Endothelial cell of umbilical vein (primary cell): ENCODE measurements around the gene TMEM59. TPM values are rescaled to one million over a fixed set of nuclear protein-coding genes. Genes with fewer than 3 reads are reported as not detected.

Experiments used
- BruUV-seq: library from RNA; stranded (reverse); fragments of 400-500 nt; replicated peaks from 2 replicates; lab custom pipeline; 2021; lab: Mats Ljungman, UMichigan
- CTCF ChIA-PET: fragments of 300-600, 350-600 bp; sonication (Branson Sonifier 250); formaldehyde crosslinking; loops from one replicate; lab custom pipeline; 2021; ENCODE audit warnings: antibody characterized with exemption, inconsistent platforms; lab: Charles Lee
- POLR2A ChIA-PET: fragments of 300-600, 350-600 bp; sonication (Branson Sonifier 250); formaldehyde crosslinking; loops from one replicate; lab custom pipeline; 2021; ENCODE audit warnings: antibody characterized with exemption, inconsistent platforms; lab: Charles Lee
- DNase-seq: peaks from one replicate; pipeline ENCODE4 v3.0.0-alpha.2; 2011; ENCODE audit warnings: low read depth, low spot score
- FAIRE-seq: peaks from 2 replicates; lab custom pipeline; 2011; peaks lifted over from hg19 to GRCh38; lab: Jason Lieb, UNC
- H2AFZ ChIP-seq: 2 replicates; pipeline ENCODE4 v1.6.0; 2012; ENCODE audit warnings: low read depth, low read length, control low read depth, inconsistent platforms
- H3K27ac ChIP-seq: 2 replicates; pipeline ENCODE4 v1.5.1; 2011; ENCODE audit warnings: low read depth, mild to moderate bottlenecking, control low read depth, low read length, moderate library complexity; ENCODE audit not compliant: insufficient read depth
- H3K27me3 ChIP-seq, 2 experiments: 2 replicates each; pipeline versions ENCODE4 v1.6.0 to v1.6.1; 2011; ENCODE audit warnings: low read length in 2 of 2, mixed read lengths in 1 of 2; ENCODE audit not compliant: control insufficient read depth in 2 of 2, insufficient read depth in 2 of 2
- H3K36me3 ChIP-seq, 2 experiments: 2 replicates in 1 of 2; 3 replicates in 1 of 2; pipeline ENCODE4 v1.5.1; 2011; ENCODE audit warnings: low read length in 2 of 2, mild to moderate bottlenecking in 1 of 2, moderate library complexity in 1 of 2; ENCODE audit not compliant: control insufficient read depth in 2 of 2, insufficient read depth in 2 of 2; ENCODE audit errors: extremely low read depth in 1 of 2
- H3K4me1 ChIP-seq: 3 replicates; pipeline ENCODE4 v1.5.1; 2011; ENCODE audit warnings: mild to moderate bottlenecking, low read length; ENCODE audit not compliant: control insufficient read depth, insufficient read depth; ENCODE audit errors: extremely low read depth
- H3K4me2 ChIP-seq: 2 replicates; pipeline ENCODE4 v1.6.1; 2011; ENCODE audit warnings: low read length, control low read depth, mixed read lengths; ENCODE audit not compliant: insufficient read depth
- H3K4me3 ChIP-seq, 3 experiments: fragments of 200-600 bp in 1 of 3; sonication (generic), shearing (Covaris generic) in 1 of 3; replicated peaks in 1 of 3; 2 replicates each; pipeline ENCODE4 v1.5.1; 2011 to 2016; ENCODE audit warnings: control low read depth in 3 of 3, low read length in 3 of 3, mild to moderate bottlenecking in 2 of 3, inconsistent platforms in 1 of 3, low read depth in 1 of 3, moderate library complexity in 1 of 3; ENCODE audit not compliant: insufficient read depth in 1 of 3
- H3K79me2 ChIP-seq: 2 replicates; pipeline ENCODE4 v1.6.0; 2012; ENCODE audit warnings: low read length, inconsistent platforms; ENCODE audit not compliant: control insufficient read depth, insufficient read depth
- H3K9ac ChIP-seq: replicated peaks from 2 replicates; pipeline ENCODE3; 2011; ENCODE audit warnings: low read length, control low read depth; ENCODE audit not compliant: insufficient read depth; ENCODE audit errors: extremely low read depth
- H3K9me1 ChIP-seq: replicated peaks from 3 replicates; pipeline ENCODE4 v1.6.0; 2011; ENCODE audit warnings: mild to moderate bottlenecking, low read length; ENCODE audit not compliant: control insufficient read depth, insufficient read depth; ENCODE audit errors: extremely low read depth
- H3K9me3 ChIP-seq: replicated peaks from 2 replicates; pipeline ENCODE4 v1.5.1; 2012; ENCODE audit warnings: low read length, inconsistent platforms; ENCODE audit not compliant: control insufficient read depth, insufficient read depth
- H4K20me1 ChIP-seq: replicated peaks from 2 replicates; pipeline ENCODE3; 2011; ENCODE audit warnings: mild to moderate bottlenecking, low read length; ENCODE audit not compliant: control insufficient read depth, insufficient read depth; ENCODE audit errors: extremely low read depth
- EZH2 ChIP-seq: IDR thresholded peaks from 2 replicates; pipeline ENCODE4 v1.6.1; 2012; ENCODE audit warnings: borderline replicate concordance, low read depth, mild to moderate bottlenecking, moderate library complexity, low read length, inconsistent platforms; ENCODE audit not compliant: severe bottlenecking
- FOS ChIP-seq: IDR thresholded peaks from 2 replicates; pipeline ENCODE4 v1.6.1; 2011; ENCODE audit warnings: mild to moderate bottlenecking, low read length, moderate library complexity, borderline replicate concordance; ENCODE audit not compliant: insufficient read depth
- GATA2 ChIP-seq: IDR thresholded peaks from 2 replicates; pipeline ENCODE4 v1.7.0; 2011; ENCODE audit warnings: low read depth, mild to moderate bottlenecking, moderate library complexity, mixed read lengths, low read length; ENCODE audit not compliant: insufficient read length, insufficient read depth
- JUN ChIP-seq: IDR thresholded peaks from 2 replicates; pipeline ENCODE4 v1.6.1; 2011; ENCODE audit warnings: borderline replicate concordance, low read depth; ENCODE audit not compliant: insufficient read length, insufficient read depth
- MYC ChIP-seq: IDR thresholded peaks from one replicate; pipeline ENCODE4 v1.6.1; 2011; ENCODE audit warnings: mild to moderate bottlenecking, low read depth, low read length
- POLR2A ChIP-seq: IDR thresholded peaks from 2 replicates; pipeline ENCODE4 v1.6.1; 2012; ENCODE audit warnings: low read depth, mild to moderate bottlenecking, control low read depth, low read length
- POLR2AphosphoS5 ChIP-seq: IDR thresholded peaks from 2 replicates; pipeline ENCODE4 v1.6.1; 2012; ENCODE audit warnings: low read depth, mild to moderate bottlenecking, control low read depth, low read length, moderate library complexity; ENCODE audit not compliant: insufficient read depth
- dilution Hi-C: fragments of 300-500 bp; cut with MboI; formaldehyde crosslinking; loops from one replicate; pipeline ENCODE4 v1.15.0; 2019; ENCODE audit warnings: low sequenced_read_pairs; ENCODE audit not compliant: extremely low pct_ligation_motif_present
- intact Hi-C: fragments of 100-400 bp; cut with micrococcal nuclease; formaldehyde crosslinking; loops from one replicate; pipeline ENCODE4 v1.10.0; 2022
- polyA plus RNA-seq, 4 experiments: library from polyadenylated mRNA; depleted of rRNA in 3 of 4; stranded (reverse) in 3 of 4; unstranded in 1 of 4; fragments of >200 nt; gene quantifications; 2 replicates each; pipeline versions ENCODE4 v1.2.1 to v1.2.3, GENCODE V29; 2011 to 2012; ENCODE audit warnings: missing spikeins in 1 of 4
- total RNA-seq: library from RNA; stranded (reverse); gene quantifications from 2 replicates; pipeline ENCODE4 v1.2.3, GENCODE V29; 2021
- TF ChIP-seq, protein P1 (sequence below), 2 donors: IDR thresholded peaks; 1 replicate in 1 of 2; 2 replicates in 1 of 2; pipeline ENCODE4 v1.5.1; 2011; ENCODE audit warnings: low read length in 2 of 2, mild to moderate bottlenecking in 2 of 2, moderate library complexity in 2 of 2, control low read depth in 1 of 2, inconsistent platforms in 1 of 2, low read depth in 1 of 2; ENCODE audit not compliant: insufficient read depth in 1 of 2; ENCODE audit errors: extremely low read depth in 1 of 2
- TF ChIP-seq, protein P2 (sequence below): IDR thresholded peaks from 2 replicates; pipeline ENCODE4 v1.6.1; 2011; ENCODE audit not compliant: insufficient read depth, insufficient read length

Gene TMEM59
- total and polyA plus RNA-seq, 2 donors (not counting 3 experiments of a cell fraction or from before 2014, with no cell fraction given): 196 to 281 TPM

DNA sequence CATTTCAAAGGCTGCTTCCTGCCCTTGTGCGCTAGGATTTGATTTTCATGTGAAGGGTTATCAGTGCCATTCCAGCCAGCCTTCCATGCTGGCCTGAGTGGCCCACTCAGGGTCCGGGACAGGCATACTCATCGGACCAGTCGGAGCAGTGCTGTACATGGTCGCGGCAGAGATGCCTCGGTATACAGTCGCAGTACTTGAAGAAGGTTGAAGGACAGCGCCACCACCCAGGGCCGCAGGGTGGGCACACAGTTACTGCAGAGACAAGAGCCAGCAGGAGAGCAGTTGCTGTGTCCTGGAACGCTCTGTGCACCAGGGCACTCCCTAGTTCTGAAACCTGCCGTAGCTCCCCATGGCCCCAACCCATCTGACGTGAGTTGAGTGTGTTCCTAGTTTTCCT is 44.1 kb downstream of the TMEM59 start:
- FAIRE-seq (no peak), DNase-seq (no peak)
- no peak for TF ChIP-seq MYC
- no peak for TF ChIP-seq POLR2A
- no peak for TF ChIP-seq EZH2
- TF ChIP-seq, protein P1, sequence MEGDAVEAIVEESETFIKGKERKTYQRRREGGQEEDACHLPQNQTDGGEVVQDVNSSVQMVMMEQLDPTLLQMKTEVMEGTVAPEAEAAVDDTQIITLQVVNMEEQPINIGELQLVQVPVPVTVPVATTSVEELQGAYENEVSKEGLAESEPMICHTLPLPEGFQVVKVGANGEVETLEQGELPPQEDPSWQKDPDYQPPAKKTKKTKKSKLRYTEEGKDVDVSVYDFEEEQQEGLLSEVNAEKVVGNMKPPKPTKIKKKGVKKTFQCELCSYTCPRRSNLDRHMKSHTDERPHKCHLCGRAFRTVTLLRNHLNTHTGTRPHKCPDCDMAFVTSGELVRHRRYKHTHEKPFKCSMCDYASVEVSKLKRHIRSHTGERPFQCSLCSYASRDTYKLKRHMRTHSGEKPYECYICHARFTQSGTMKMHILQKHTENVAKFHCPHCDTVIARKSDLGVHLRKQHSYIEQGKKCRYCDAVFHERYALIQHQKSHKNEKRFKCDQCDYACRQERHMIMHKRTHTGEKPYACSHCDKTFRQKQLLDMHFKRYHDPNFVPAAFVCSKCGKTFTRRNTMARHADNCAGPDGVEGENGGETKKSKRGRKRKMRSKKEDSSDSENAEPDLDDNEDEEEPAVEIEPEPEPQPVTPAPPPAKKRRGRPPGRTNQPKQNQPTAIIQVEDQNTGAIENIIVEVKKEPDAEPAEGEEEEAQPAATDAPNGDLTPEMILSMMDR (IDR thresholded peaks at IDR 0.05; ENCODE audit: extremely low read depth in 1 of 2, insufficient read depth in 1 of 2, low read depth in 1 of 2, low read length in 2 of 2): no peak
- TF ChIP-seq GATA2: no peak
- no peak for TF ChIP-seq FOS
- H3K4me1 ChIP-seq: no peaks in the 10 kb centered on the region
- H4K20me1 ChIP-seq: no peaks in the 10 kb centered on the region
- POLR2A ChIA-PET: no interaction called here
- no peak overlapping the region for H3K4me2 ChIP-seq
- H2AFZ ChIP-seq: no peak overlapping the region
- BruUV-seq: no TSS peak
- peaks cover 0 to 5% of the 10 kb centered on the region in 2 experiments for H3K27me3 ChIP-seq
- no peaks in the 10 kb centered on the region for H3K79me2 ChIP-seq
- no peaks in the 10 kb centered on the region for H3K9me3 ChIP-seq
- H3K36me3 ChIP-seq: no peaks in the 10 kb centered on the region
- no peak overlapping the region for H3K4me3 ChIP-seq
- H3K27ac ChIP-seq: no peak overlapping the region
- CTCF ChIA-PET: no interaction called here
- intact Hi-C loops: no loop called here
- no peak overlapping the region for H3K9ac ChIP-seq
- dilution Hi-C loops: no loop called here
- no peaks in the 10 kb centered on the region for H3K9me1 ChIP-seq

DNA sequence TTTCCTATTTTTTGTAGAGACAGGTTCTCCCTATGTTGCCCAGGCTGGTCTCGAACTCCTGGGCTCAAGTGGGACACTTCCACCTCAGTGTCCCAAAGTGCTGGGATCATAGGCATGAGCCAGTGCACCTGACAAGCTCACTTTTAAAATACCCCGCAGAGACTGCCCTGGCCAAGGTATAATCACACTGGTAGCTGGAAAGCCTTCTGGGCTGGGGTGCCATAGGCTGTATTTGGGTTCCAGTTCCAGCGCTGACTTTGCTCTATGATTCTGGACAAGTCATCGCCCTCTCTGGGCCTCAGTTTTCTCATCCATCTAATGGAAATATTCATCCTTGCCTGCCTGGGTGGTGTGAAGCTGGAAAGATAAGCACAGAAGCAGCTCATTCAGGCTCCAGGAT is 45.4 kb downstream of the TMEM59 start:
- Histone ChIP-seq H3K9me1 (no peaks in the 10 kb centered on the region), H3K36me3 (no peaks in the 10 kb centered on the region), H3K4me1 (no peaks in the 10 kb centered on the region), H3K79me2 (no peaks in the 10 kb centered on the region), H3K9me3 (no peaks in the 10 kb centered on the region), H3K4me2 (no peak overlapping the region), H3K9ac (no peak overlapping the region), H4K20me1 (no peaks in the 10 kb centered on the region), H3K27me3 (peaks cover 0 to 5% of the 10 kb centered on the region in 2 experiments), H3K4me3 (no peak overlapping the region), H3K27ac (no peak overlapping the region), H2AFZ (no peak overlapping the region)
- dilution Hi-C loops: no loop called here
- DNase-seq: no peak
- intact Hi-C loops: no loop called here
- CTCF ChIA-PET: interaction anchor here (1.1 to 2.1 kb wide), 3 partner anchors 9 to 147 kb away, joined by 3 to 10 read pairs (median 5); no protein-coding TSS in a partner anchor
- no TSS peak for BruUV-seq
- POLR2A ChIA-PET: no interaction called here
- no peak for TF ChIP-seq POLR2AphosphoS5
- TF ChIP-seq GATA2: no peak
- TF ChIP-seq MYC: no peak
- TF ChIP-seq, protein P1 (IDR thresholded peaks at IDR 0.05; ENCODE audit: extremely low read depth in 1 of 2, insufficient read depth in 1 of 2, low read depth in 1 of 2, low read length in 2 of 2): no peak
- no peak for TF ChIP-seq EZH2
- no peak for TF ChIP-seq JUN
- no peak for TF ChIP-seq FOS
- TF ChIP-seq, protein P2, sequence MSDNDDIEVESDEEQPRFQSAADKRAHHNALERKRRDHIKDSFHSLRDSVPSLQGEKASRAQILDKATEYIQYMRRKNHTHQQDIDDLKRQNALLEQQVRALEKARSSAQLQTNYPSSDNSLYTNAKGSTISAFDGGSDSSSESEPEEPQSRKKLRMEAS: no peak
- TF ChIP-seq POLR2A: no peak
- FAIRE-seq: no peak
